Upper lobe of right lung (tissue), 1 donor: ENCODE results near the gene PRKCZ. TPM values are rescaled to one million over a fixed set of nuclear protein-coding genes. Genes with fewer than 3 reads are reported as not detected.

Experiments used
- ATAC-seq: fragments of 200-7000 bp; cut with Tn5 transposase; one replicate; pipeline ENCODE4 v1.9.1; 2020; ENCODE audit warnings: mild to moderate bottlenecking, moderate library complexity
- DNase-seq: peaks from one replicate; pipeline ENCODE4 v3.0.0-alpha.2; 2020
- H3K27ac ChIP-seq: fragments of 200-600 bp; one replicate; pipeline ENCODE4 v1.8.0; 2022
- H3K27me3 ChIP-seq: fragments of 200-600 bp; one replicate; pipeline ENCODE4 v1.8.0; 2022; ENCODE audit warnings: mild to moderate bottlenecking
- H3K36me3 ChIP-seq: fragments of 200-600 bp; one replicate; pipeline ENCODE4 v1.8.0; 2022
- H3K4me1 ChIP-seq: fragments of 200-600 bp; one replicate; pipeline ENCODE4 v1.8.0; 2022
- H3K4me3 ChIP-seq: fragments of 200-600 bp; one replicate; pipeline ENCODE4 v1.8.0; 2022; ENCODE audit warnings: mild to moderate bottlenecking
- H3K9me3 ChIP-seq: fragments of 200-600 bp; one replicate; pipeline ENCODE4 v1.8.0; 2022
- intact Hi-C: fragments of 100-400 bp; cut with DNase I; formaldehyde crosslinking; loops from one replicate; pipeline ENCODE4 v1.11.0; 2022
- total RNA-seq: library from RNA; stranded (reverse); fragmentation: NEBNext Ultra II Directional; extraction: Animal tissue kit (Norgen Biotek cat#: 25700); gene quantifications from one replicate; pipeline ENCODE4 v1.2.1, GENCODE V29; 2021
- TF ChIP-seq, protein P1 (sequence below): fragments of 200-600 bp; IDR thresholded peaks from one replicate; pipeline ENCODE4 v1.8.0; 2022; ENCODE audit warnings: antibody characterized with exemption
- donor health status: DM: no; HTN: yes; CAD: no; lungs with severe emphysema.

PRKCZ gene
- total RNA-seq, 1 donor from 2014 or later, result 121 TPM

DNA sequence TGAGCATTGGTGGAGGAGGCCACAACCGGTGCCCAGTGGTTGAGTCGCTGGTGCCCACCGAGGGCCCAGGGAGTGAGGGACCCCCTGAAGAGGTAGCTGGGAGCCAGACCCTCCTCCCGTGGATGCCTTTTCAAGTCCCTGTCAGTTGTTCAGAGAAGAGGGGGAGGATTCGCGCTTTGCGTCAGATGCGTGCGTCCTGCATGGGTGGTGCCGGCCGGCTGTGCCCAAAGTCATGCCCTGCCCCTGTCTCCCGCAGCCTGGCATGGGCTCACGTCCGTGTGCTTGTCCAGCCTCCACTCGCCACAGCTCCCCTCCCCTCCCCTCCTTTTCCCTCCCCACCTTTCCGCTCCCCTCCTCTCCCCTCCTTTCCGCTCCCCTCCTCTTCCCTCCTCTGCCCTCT lies 45.2 kb downstream of the PRKCZ start:
- TF ChIP-seq, protein P1, sequence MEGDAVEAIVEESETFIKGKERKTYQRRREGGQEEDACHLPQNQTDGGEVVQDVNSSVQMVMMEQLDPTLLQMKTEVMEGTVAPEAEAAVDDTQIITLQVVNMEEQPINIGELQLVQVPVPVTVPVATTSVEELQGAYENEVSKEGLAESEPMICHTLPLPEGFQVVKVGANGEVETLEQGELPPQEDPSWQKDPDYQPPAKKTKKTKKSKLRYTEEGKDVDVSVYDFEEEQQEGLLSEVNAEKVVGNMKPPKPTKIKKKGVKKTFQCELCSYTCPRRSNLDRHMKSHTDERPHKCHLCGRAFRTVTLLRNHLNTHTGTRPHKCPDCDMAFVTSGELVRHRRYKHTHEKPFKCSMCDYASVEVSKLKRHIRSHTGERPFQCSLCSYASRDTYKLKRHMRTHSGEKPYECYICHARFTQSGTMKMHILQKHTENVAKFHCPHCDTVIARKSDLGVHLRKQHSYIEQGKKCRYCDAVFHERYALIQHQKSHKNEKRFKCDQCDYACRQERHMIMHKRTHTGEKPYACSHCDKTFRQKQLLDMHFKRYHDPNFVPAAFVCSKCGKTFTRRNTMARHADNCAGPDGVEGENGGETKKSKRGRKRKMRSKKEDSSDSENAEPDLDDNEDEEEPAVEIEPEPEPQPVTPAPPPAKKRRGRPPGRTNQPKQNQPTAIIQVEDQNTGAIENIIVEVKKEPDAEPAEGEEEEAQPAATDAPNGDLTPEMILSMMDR, result no peak
- no peaks in the 10 kb centered on the region for H3K9me3 ChIP-seq
- H3K4me3 ChIP-seq, result no peak overlapping the region
- DNase-seq, result no peak
- H3K4me1 ChIP-seq, result no peaks in the 10 kb centered on the region
- H3K27me3 ChIP-seq, result no peaks in the 10 kb centered on the region
- no peaks in the 10 kb centered on the region for H3K36me3 ChIP-seq
- intact Hi-C loops, result no loop called here
- ATAC-seq, result no peak
- H3K27ac ChIP-seq, result no peak overlapping the region

DNA sequence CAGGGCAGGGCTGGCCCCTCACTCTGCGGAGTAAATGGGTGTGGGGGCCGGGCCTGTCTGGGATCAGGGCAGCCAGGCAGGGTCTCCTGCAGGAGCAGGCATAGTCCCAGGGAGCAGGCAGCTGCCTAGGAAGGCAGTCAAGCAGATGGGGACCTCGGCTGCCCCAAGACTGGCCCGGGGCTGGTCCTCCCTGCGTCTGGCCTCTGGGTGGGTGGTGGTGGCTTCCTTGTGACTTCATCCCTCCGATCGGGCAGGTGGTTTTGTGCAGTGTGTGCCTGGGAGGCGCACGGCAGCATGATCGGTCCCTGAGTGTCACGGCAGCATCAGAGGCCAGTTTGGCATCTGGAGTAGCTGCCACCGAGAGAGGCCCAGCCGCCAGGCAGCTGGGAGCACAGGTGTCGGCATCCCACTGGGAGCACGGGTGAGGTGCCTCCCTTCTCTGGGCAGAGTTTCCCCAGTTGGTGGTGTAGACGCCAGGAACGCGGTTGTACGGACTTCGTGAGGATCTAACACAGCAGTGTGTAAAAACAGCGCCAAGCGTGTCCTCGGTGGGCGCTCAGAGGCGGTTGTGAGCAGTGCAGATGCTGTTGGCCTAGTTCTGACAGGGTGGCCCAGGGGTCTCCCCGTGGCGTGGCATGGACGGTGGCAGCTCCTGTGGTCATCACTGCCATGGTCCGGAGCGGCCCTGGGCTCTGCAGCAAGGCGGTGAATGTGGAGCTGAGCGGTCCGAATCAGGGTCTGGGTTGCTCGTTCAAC lies 45.9 kb downstream of the PRKCZ start:
- H3K27ac ChIP-seq, result no peak overlapping the region
- intact Hi-C loops, result no loop called here
- ATAC-seq (no peak), DNase-seq (no peak)
- TF ChIP-seq, protein P1, result no peak
- H3K4me1 ChIP-seq, result no peaks in the 10 kb centered on the region
- no peaks in the 10 kb centered on the region for H3K36me3 ChIP-seq
- H3K9me3 ChIP-seq, result no peaks in the 10 kb centered on the region
- no peaks in the 10 kb centered on the region for H3K27me3 ChIP-seq
- H3K4me3 ChIP-seq, result no peak overlapping the region

DNA sequence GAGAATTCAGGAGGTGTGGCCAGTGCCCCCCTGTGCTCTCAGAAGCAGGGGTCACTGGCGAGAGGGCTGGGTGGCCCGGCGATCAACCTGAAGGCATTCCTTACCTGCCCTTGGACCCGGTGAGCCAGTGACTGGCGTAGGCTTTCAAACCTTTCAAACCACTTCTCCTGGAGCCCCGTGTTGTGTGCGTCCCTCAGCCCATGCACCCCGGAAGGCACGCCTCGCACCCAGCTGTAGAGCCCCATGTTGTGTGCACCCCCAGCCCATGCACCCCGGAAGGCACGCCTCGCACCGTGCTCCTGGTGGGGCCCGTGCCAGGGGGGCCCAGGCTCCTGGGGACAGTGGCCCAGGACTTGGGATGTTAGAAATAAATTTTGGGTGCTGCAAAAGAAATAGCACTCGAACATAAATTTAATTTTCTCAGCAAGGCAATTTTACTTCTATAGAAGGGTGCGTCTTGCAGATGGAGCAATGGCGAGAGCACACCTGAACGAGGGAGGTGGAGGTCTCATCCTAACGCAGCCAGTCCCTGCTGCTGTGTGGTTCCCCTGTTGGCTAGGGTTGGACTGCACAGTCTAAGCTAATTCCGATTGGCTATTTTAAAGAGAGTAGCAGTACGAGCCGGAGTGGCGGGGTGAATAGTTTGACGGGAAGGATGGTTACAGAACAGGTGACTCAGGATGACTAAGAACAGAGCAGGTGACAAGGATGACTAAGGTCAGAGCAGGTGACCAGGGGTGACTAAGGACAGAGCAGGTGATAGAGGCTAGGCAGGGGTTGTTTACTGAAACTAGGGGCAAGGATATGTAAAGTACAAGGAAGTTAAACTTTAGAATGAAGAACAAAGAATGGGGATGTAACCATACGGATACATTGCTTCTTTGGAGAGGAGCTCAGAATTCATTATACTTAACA lies 47.4 kb downstream of the PRKCZ start:
- H3K27me3 ChIP-seq, result no peaks in the 10 kb centered on the region
- H3K4me3 ChIP-seq, result no peak overlapping the region
- intact Hi-C loops, result no loop called here
- peak; percentile 7 for ATAC-seq
- DNase-seq, result no peak
- H3K36me3 ChIP-seq, result no peaks in the 10 kb centered on the region
- peak overlapping the region; percentile 71 for H3K27ac ChIP-seq
- no peaks in the 10 kb centered on the region for H3K9me3 ChIP-seq
- TF ChIP-seq, protein P1, result no peak
- H3K4me1 ChIP-seq, result no peaks in the 10 kb centered on the region

DNA sequence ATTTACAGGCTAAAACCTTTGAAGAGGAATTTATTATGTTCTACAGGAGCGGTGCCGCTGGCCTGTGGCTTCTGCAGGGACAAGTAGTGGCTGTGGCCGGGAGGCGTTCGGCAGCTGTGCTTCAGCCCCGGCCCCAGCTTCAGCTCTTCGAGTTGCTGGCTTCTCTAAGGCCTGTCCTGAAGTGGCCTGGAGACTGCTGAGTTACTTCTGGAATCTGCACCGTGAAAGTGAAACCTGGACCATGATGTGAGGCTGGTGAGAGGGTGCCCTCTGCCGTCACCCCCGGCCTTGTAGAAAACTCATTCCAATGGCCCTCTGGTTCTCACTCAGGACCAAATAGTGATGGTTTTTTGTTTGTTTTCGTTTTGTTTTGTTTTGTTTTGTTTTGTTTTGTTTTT lies 48.1 kb downstream of the PRKCZ start:
- Histone ChIP-seq H3K4me3 (no peak overlapping the region), H3K27ac (peak overlapping the region; percentile 71), H3K9me3 (no peaks in the 10 kb centered on the region), H3K27me3 (no peaks in the 10 kb centered on the region), H3K36me3 (no peaks in the 10 kb centered on the region), H3K4me1 (no peaks in the 10 kb centered on the region)
- intact Hi-C loops, result no loop called here
- peak; percentile 78 for DNase-seq
- TF ChIP-seq, protein P1, result peak; percentile 34
- peak; percentile 83 for ATAC-seq

DNA sequence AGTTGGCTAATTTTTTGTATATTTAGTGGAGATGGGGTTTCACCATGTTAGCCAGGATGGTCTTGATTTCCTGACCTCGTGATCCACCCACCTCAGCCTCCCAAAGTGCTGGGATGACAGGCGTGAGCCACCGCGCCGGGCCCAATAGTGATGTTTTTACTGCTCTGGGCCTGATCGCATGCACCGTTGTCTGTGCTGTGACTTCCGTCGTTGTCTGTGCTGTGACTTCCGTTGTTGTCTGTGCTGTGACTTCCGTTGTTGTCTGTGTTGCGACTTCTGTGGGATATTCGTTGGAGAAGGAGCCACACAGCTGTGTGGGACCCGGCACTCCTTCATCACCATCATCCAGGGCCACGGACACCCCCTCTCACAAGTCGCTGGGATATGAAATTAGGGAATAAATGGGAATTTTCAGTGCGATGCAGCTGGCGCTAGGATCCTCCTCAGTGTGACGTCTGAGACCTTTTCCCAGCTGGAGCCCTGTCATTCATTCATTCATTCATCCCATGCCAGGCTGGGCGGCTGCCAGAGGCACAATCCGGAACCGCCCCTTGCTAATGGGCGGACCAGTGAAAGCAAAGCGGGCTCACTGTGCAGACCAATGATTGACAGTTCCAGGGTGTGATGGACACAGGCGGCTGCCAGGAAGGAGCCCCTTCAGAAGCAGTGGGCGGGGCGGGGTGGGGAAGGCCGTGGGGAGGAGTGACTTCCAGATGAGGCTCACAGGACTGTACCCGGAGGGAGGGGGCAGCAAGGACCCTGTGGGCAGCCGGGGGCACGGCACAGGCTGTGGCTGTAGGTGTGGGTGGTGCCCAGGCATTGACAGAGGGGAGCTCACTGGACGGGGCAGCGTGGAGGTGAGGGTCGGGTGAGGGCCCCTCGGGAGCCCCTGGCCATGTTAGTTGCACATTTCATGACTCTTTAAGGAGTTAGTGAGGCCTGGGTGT lies 48.9 kb downstream of the PRKCZ start:
- DNase-seq, result peak; percentile 60
- H3K9me3 ChIP-seq, result no peaks in the 10 kb centered on the region

More for the DNA sequence above, 48.9 kb downstream of the PRKCZ start:
- peaks cover 6% of the 10 kb centered on the region for H3K4me1 ChIP-seq
- H3K27me3 ChIP-seq, result no peaks in the 10 kb centered on the region
- no peaks in the 10 kb centered on the region for H3K36me3 ChIP-seq
- TF ChIP-seq, protein P1, result no peak
- intact Hi-C loops, result no loop called here
- H3K27ac ChIP-seq, result no peak overlapping the region
- ATAC-seq, result no peak
- no peak overlapping the region for H3K4me3 ChIP-seq
